Transverse colon (tissue), 4 donors: ENCODE measurements around the gene VSX1.

Source experiments
- EP300 ChIP-seq: sonication (generic); formaldehyde crosslinking; IDR thresholded peaks from one replicate; pipeline ENCODE4 v1.6.1; 2017; ENCODE audit warnings: antibody characterized with exemption, low read depth
- POLR2AphosphoS5 ChIP-seq, 3 donors: sonication (generic); formaldehyde crosslinking; IDR thresholded peaks; one replicate each; pipeline ENCODE4 v1.6.1; 2016; ENCODE audit warnings: antibody characterized with exemption in 3 of 3
- TF ChIP-seq, protein P1 (sequence below), 5 experiments: fragments of 200-600 bp in 3 of 5; fragments of 450-650 bp in 2 of 5; sonication (generic) in 3 of 5; IDR thresholded peaks; 1 replicate in 2 of 5; 2 replicates in 3 of 5; pipeline ENCODE4 v1.5.1; 2016 to 2017; ENCODE audit warnings: antibody characterized with exemption in 5 of 5, inconsistent platforms in 3 of 5, mild to moderate bottlenecking in 2 of 5, moderate library complexity in 1 of 5

DNA sequence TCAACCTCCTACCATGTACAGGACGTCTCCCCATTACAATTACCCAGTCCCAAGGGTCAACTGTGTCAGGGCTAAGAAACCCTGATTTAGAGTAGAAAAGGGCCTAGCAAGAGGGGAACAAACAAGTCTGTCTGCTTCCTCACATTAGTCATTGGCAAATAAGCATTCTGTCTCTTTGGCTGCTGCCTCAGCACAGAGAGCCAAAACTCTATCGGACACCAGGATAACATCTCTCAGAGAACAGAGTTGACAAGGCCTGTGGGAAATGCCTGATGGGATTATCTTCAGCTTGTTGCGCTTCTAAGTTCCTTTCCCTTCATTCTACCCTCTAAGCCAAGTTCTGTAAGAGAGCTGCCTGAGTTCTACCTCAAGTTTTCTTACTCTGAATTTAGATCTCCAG is 19.0 kb upstream of the VSX1 start:
- TF ChIP-seq, protein P1, sequence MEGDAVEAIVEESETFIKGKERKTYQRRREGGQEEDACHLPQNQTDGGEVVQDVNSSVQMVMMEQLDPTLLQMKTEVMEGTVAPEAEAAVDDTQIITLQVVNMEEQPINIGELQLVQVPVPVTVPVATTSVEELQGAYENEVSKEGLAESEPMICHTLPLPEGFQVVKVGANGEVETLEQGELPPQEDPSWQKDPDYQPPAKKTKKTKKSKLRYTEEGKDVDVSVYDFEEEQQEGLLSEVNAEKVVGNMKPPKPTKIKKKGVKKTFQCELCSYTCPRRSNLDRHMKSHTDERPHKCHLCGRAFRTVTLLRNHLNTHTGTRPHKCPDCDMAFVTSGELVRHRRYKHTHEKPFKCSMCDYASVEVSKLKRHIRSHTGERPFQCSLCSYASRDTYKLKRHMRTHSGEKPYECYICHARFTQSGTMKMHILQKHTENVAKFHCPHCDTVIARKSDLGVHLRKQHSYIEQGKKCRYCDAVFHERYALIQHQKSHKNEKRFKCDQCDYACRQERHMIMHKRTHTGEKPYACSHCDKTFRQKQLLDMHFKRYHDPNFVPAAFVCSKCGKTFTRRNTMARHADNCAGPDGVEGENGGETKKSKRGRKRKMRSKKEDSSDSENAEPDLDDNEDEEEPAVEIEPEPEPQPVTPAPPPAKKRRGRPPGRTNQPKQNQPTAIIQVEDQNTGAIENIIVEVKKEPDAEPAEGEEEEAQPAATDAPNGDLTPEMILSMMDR (IDR thresholded peaks at IDR 0.05), result no peak
- TF ChIP-seq EP300, result no peak
- TF ChIP-seq POLR2AphosphoS5 (IDR thresholded peaks at IDR 0.05), result no peak
